ENCODE data around the gene CYP3A5. TPM values are rescaled to one million over a fixed set of nuclear protein-coding genes. Genes with fewer than 3 reads are reported as not detected.

Gene CYP3A5
- total RNA-seq, 1 donor from 2014 or later = not detected

GRCh38 chr7:99614495-99614894, 65.3 kb downstream of the CYP3A5 start:
- peaks cover 12% of the 10 kb centered on the region for H3K36me3 ChIP-seq
- H3K9me3 ChIP-seq (replicated peaks) = no peaks in the 10 kb centered on the region
- no peak overlapping the region for H3K4me3 ChIP-seq
- intact Hi-C loops (cut with micrococcal nuclease) = no loop called here
- DNase-seq = no peak
- no peak for TF ChIP-seq CTCF (IDR thresholded peaks at IDR 0.05; ENCODE audit: borderline replicate concordance)
- H3K27me3 ChIP-seq (ENCODE audit: low read depth) = no peaks in the 10 kb centered on the region
- H3K4me1 ChIP-seq = peaks cover 29% of the 10 kb centered on the region
- no peak overlapping the region for H3K27ac ChIP-seq (replicated peaks)

- intact Hi-C loops (cut with micrococcal nuclease) = no loop called here
- DNase-seq = no peak
- no peaks in the 10 kb centered on the region for H3K36me3 ChIP-seq
- H3K27me3 ChIP-seq (ENCODE audit: low read depth) = peaks cover 14% of the 10 kb centered on the region
- no peaks in the 10 kb centered on the region for H3K4me1 ChIP-seq
- H3K4me3 ChIP-seq = no peak overlapping the region
- TF ChIP-seq CTCF (IDR thresholded peaks at IDR 0.05; ENCODE audit: borderline replicate concordance) = no peak
- H3K27ac ChIP-seq (replicated peaks) = no peak overlapping the region
- no peaks in the 10 kb centered on the region for H3K9me3 ChIP-seq (replicated peaks)
These were observed 72.2 kb downstream of the CYP3A5 start for GRCh38 chr7:99607548-99607947.

- intact Hi-C loops (cut with micrococcal nuclease) = no loop called here
- Histone ChIP-seq H3K4me3 (no peak overlapping the region), H3K27me3 (ENCODE audit: low read depth) (peaks cover 14% of the 10 kb centered on the region), H3K9me3 (replicated peaks) (no peaks in the 10 kb centered on the region), H3K27ac (replicated peaks) (no peak overlapping the region), H3K4me1 (no peaks in the 10 kb centered on the region), H3K36me3 (no peaks in the 10 kb centered on the region)
- no peak for DNase-seq
- TF ChIP-seq CTCF (IDR thresholded peaks at IDR 0.05; ENCODE audit: borderline replicate concordance) = no peak
These were observed 73.3 kb downstream of the CYP3A5 start for GRCh38 chr7:99606531-99606930.

- no peak for TF ChIP-seq CTCF (IDR thresholded peaks at IDR 0.05; ENCODE audit: borderline replicate concordance)
- intact Hi-C loops (cut with micrococcal nuclease) = no loop called here
- H3K4me1 ChIP-seq = no peaks in the 10 kb centered on the region
- H3K9me3 ChIP-seq (replicated peaks) = no peaks in the 10 kb centered on the region
- peaks cover 14% of the 10 kb centered on the region for H3K27me3 ChIP-seq (ENCODE audit: low read depth)
- DNase-seq = no peak
- H3K4me3 ChIP-seq = no peak overlapping the region
- no peak overlapping the region for H3K27ac ChIP-seq (replicated peaks)
- H3K36me3 ChIP-seq = no peaks in the 10 kb centered on the region
These were observed 74.3 kb downstream of the CYP3A5 start for GRCh38 chr7:99605527-99605926.

GRCh38 chr7:99601656-99602310, 78.0 kb downstream of the CYP3A5 start:
- DNase-seq = no peak
- no peak for TF ChIP-seq CTCF (IDR thresholded peaks at IDR 0.05; ENCODE audit: borderline replicate concordance)
- intact Hi-C loops (cut with micrococcal nuclease) = no loop called here
- Histone ChIP-seq H3K9me3 (replicated peaks) (no peaks in the 10 kb centered on the region), H3K4me1 (no peaks in the 10 kb centered on the region), H3K27ac (replicated peaks) (no peak overlapping the region), H3K36me3 (no peaks in the 10 kb centered on the region), H3K4me3 (no peak overlapping the region), H3K27me3 (ENCODE audit: low read depth) (peaks cover 14% of the 10 kb centered on the region)
